Fibroblast of skin of right quadriceps (primary cell): ENCODE results near the gene RPSA.

Experiments used
- DNase-seq: peaks from one replicate; pipeline ENCODE4 v3.0.0-alpha.2; 2013

Gene RPSA

GRCh38 chr3:39460677-39461076 is 54.2 kb downstream of the RPSA start:
- no peak for DNase-seq
